Measurements from ENCODE around the gene NTPCR.
"Not testable (repeated sequence)": the region's sequence is repeated elsewhere in the genome, so short reads cannot be mapped to it uniquely, and the experiment has no call there.

Gene NTPCR

DNA sequence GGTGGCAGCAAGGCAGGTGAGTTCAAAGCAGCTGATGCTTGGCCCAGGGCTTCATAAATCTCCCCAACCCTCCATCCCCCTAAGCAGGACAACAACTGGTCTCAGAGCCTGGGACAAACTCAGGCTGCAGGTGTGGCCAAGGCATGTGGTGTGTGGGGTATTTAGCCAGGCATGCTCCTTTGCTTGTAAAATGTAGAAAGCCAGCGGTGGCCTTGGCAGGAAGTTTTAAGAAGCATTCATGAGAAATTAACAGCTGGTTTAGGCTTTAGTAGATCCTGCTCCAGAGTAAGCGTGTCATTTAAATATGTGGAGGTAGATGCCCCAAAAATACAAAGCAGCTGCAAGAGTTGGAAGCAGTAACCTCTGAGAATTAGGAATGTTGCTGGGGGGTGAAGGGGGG lies 44.8 kb downstream of the NTPCR start:
- in situ Hi-C loops (cut with HindIII; ENCODE audit: low sequenced_read_pairs) = no loop called here
- no peak for DNase-seq (ENCODE audit: low read depth, low spot score)
- H3K4me3 ChIP-seq (ENCODE audit: low read depth, low read length) = no peak overlapping the region
- TF ChIP-seq CTCF (IDR thresholded peaks at IDR 0.05; ENCODE audit: low read depth, low read length) = no peak

DNA sequence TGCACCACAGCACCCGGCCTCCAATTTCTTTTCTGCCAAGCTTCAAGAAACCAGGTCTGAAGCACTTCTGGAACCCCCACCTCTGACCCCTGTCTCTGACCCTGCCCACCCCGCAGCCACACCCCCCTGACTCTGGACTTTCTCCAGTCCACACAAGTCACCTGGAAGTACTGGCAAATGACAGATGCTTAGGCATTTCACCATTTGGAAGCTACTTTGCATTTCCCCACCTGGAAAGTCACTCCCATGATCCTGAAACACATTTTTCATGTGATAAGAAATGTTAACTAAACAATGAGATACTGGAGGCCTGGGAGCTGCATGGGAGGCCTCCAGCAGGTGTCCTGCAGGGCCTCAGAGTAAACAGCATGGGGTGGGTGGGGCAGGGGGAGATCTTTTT lies 45.7 kb downstream of the NTPCR start:
- no peak for TF ChIP-seq CTCF (IDR thresholded peaks at IDR 0.05; ENCODE audit: low read depth, low read length)
- no peak overlapping the region for H3K4me3 ChIP-seq (ENCODE audit: low read depth, low read length)
- no peak for DNase-seq (ENCODE audit: low read depth, low spot score)
- in situ Hi-C loops (cut with HindIII; ENCODE audit: low sequenced_read_pairs) = no loop called here

DNA sequence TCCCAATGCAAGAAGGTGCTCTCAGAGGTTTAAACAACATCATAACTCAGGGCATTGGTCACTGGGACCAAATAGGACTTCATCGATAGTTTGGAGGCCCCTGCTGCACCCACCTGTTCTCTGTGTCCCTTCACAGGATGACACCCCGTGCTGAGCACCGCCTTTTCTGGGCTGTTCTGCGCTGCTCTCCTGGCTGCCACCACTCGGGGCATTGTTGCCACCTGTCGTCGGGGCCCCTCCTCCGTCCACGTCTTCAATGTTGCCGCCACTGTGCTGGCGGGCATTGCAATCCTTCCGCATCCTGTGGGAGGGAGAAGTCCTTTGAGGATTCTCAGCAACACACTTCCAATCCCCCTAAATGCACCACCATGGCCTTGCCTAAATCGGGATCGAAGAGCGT lies 47.7 kb downstream of the NTPCR start:
- in situ Hi-C loops (cut with HindIII; ENCODE audit: low sequenced_read_pairs) = no loop called here
- no peak for DNase-seq (ENCODE audit: low read depth, low spot score)
- no peak overlapping the region for H3K4me3 ChIP-seq (ENCODE audit: low read depth, low read length)
- no peak for TF ChIP-seq CTCF (IDR thresholded peaks at IDR 0.05; ENCODE audit: low read depth, low read length)

- no peak overlapping the region for H3K4me3 ChIP-seq (ENCODE audit: low read depth, low read length)
- no peak for TF ChIP-seq CTCF (IDR thresholded peaks at IDR 0.05; ENCODE audit: low read depth, low read length)
- DNase-seq (ENCODE audit: low read depth, low spot score) = no peak
- in situ Hi-C loops (cut with HindIII; ENCODE audit: low sequenced_read_pairs) = no loop called here
Measured at GRCh38 chr1:232998646-232999045, 48.2 kb downstream of the NTPCR start.

- TF ChIP-seq CTCF (IDR thresholded peaks at IDR 0.05; ENCODE audit: low read depth, low read length) = no peak
- H3K4me3 ChIP-seq (ENCODE audit: low read depth, low read length) = no peak overlapping the region
- no peak for DNase-seq (ENCODE audit: low read depth, low spot score)
- in situ Hi-C loops (cut with HindIII; ENCODE audit: low sequenced_read_pairs) = no loop called here
Measured at GRCh38 chr1:232999956-233000625, 49.7 kb downstream of the NTPCR start.

GRCh38 chr1:233003638-233004037 lies 53.2 kb downstream of the NTPCR start:
- H3K4me3 ChIP-seq (ENCODE audit: low read depth, low read length); DNase-seq (ENCODE audit: low read depth, low spot score); in situ Hi-C loops (cut with HindIII; ENCODE audit: low sequenced_read_pairs): not testable (repeated sequence)

GRCh38 chr1:233004451-233004850 lies 54.0 kb downstream of the NTPCR start:
- in situ Hi-C loops (cut with HindIII; ENCODE audit: low sequenced_read_pairs) = no loop called here

More at GRCh38 chr1:233004451-233004850, 54.0 kb downstream of the NTPCR start:
- no peak for DNase-seq (ENCODE audit: low read depth, low spot score)
- no peak for TF ChIP-seq CTCF (IDR thresholded peaks at IDR 0.05; ENCODE audit: low read depth, low read length)
- no peak overlapping the region for H3K4me3 ChIP-seq (ENCODE audit: low read depth, low read length)
